Omental fat pad (tissue), 4 donors: ENCODE measurements around the gene TMEM51. TPM values are rescaled to one million over a fixed set of nuclear protein-coding genes. Genes with fewer than 3 reads are reported as not detected.

Experiments
- ATAC-seq: fragments of 150-250 bp; one replicate; pipeline ENCODE4 v1.9.1; 2016; ENCODE audit warnings: mild to moderate bottlenecking, moderate library complexity; ENCODE audit not compliant: low FRiP score
- DNase-seq: peaks from one replicate; pipeline ENCODE4 v3.0.0-alpha.2; 2019; ENCODE audit warnings: low spot score
- CTCF ChIP-seq, 3 donors: fragments of 450-650 bp; IDR thresholded peaks; one replicate each; pipeline ENCODE4 v1.5.1; 2016 to 2017; ENCODE audit warnings: antibody characterized with exemption in 3 of 3, mild to moderate bottlenecking in 3 of 3, moderate library complexity in 2 of 3
- total RNA-seq, 4 donors: library from RNA; depleted of rRNA; stranded (reverse); fragments of >200 nt; gene quantifications; one replicate each; pipeline ENCODE4 v1.1.0, GENCODE V29; 2016

TMEM51 gene
- total RNA-seq, 4 donors from 2014 or later, result 3.3 to 8.6 (median 4.4) TPM

- ATAC-seq (no peak), DNase-seq (no peak)
- TF ChIP-seq CTCF (IDR thresholded peaks at IDR 0.05), result no peak
Measured at GRCh38 chr1:15187175-15188129, 33.9 kb downstream of the TMEM51 start.

- TF ChIP-seq CTCF (IDR thresholded peaks at IDR 0.05), result no peak
- ATAC-seq (no peak), DNase-seq (no peak)
Measured at GRCh38 chr1:15188130-15188524, 34.6 kb downstream of the TMEM51 start.

GRCh38 chr1:15188678-15189077 is 35.1 kb downstream of the TMEM51 start:
- no peak for TF ChIP-seq CTCF (IDR thresholded peaks at IDR 0.05)
- DNase-seq, result no peak
- no peak for ATAC-seq

GRCh38 chr1:15189692-15190370 is 36.3 kb downstream of the TMEM51 start:
- DNase-seq, result no peak
- no peak for TF ChIP-seq CTCF (IDR thresholded peaks at IDR 0.05)
- ATAC-seq, result no peak

- DNase-seq, result no peak
- no peak for TF ChIP-seq CTCF (IDR thresholded peaks at IDR 0.05)
- ATAC-seq, result no peak
Measured at GRCh38 chr1:15191267-15191666, 37.7 kb downstream of the TMEM51 start.

GRCh38 chr1:15191770-15192169 is 38.2 kb downstream of the TMEM51 start:
- ATAC-seq, result no peak
- TF ChIP-seq CTCF (IDR thresholded peaks at IDR 0.05), result no peak
- DNase-seq, result no peak
